Hepatocyte (in vitro differentiated cells): ENCODE data around the gene KCNJ13. TPM values are rescaled to one million over a fixed set of nuclear protein-coding genes. Genes with fewer than 3 reads are reported as not detected.

Experiments
- DNase-seq: peaks from one replicate; pipeline ENCODE4 v3.0.0-alpha.2; 2016; ENCODE audit warnings: low spot score
- H2AFZ ChIP-seq: fragments of 200-600 bp; sonication (generic); 2 replicates; pipeline ENCODE4 v1.6.0; 2016; ENCODE audit warnings: antibody characterized with exemption, mild to moderate bottlenecking
- H3K27ac ChIP-seq: fragments of 200-600 bp; sonication (generic); 2 replicates; pipeline ENCODE4 v1.5.1; 2016; ENCODE audit warnings: mild to moderate bottlenecking
- H3K27me3 ChIP-seq: fragments of 200-600 bp; sonication (generic); 2 replicates; pipeline ENCODE4 v1.6.1; 2016
- H3K36me3 ChIP-seq: fragments of 200-600 bp; sonication (generic); replicated peaks from 2 replicates; pipeline ENCODE4 v1.5.1; 2016; ENCODE audit warnings: low read depth; ENCODE audit not compliant: insufficient read depth
- H3K4me1 ChIP-seq: fragments of 200-600 bp; sonication (generic); 2 replicates; pipeline ENCODE4 v1.5.1; 2016; ENCODE audit warnings: mild to moderate bottlenecking, moderate library complexity; ENCODE audit not compliant: insufficient read depth
- H3K4me2 ChIP-seq: fragments of 200-600 bp; sonication (generic); 2 replicates; pipeline ENCODE4 v1.6.0; 2016
- H3K4me3 ChIP-seq: fragments of 200-600 bp; sonication (generic); 2 replicates; pipeline ENCODE4 v1.5.1; 2016; ENCODE audit warnings: mild to moderate bottlenecking
- H3K79me2 ChIP-seq: fragments of 200-600 bp; sonication (generic); 2 replicates; pipeline ENCODE4 v1.6.0; 2017; ENCODE audit warnings: mild to moderate bottlenecking
- H3K9me2 ChIP-seq: fragments of 200-600 bp; sonication (generic); replicated peaks from 2 replicates; pipeline ENCODE4 v1.6.0; 2017; ENCODE audit warnings: mild to moderate bottlenecking; ENCODE audit not compliant: insufficient read depth
- H3K9me3 ChIP-seq: fragments of 200-600 bp; sonication (generic); 2 replicates; pipeline ENCODE4 v1.5.1; 2016; ENCODE audit warnings: low read depth, mild to moderate bottlenecking
- H4K20me1 ChIP-seq: fragments of 200-600 bp; sonication (generic); 2 replicates; pipeline ENCODE4 v1.6.0; 2016; ENCODE audit warnings: mild to moderate bottlenecking; ENCODE audit not compliant: insufficient read depth, poor library complexity, severe bottlenecking
- EZH2 ChIP-seq: fragments of 200-600 bp; sonication (generic); IDR thresholded peaks from 2 replicates; pipeline ENCODE4 v1.6.1; 2016; ENCODE audit warnings: antibody characterized with exemption, mild to moderate bottlenecking, borderline replicate concordance
- EZH2phosphoT487 ChIP-seq: fragments of 200-600 bp; sonication (generic); IDR thresholded peaks from one replicate; pipeline ENCODE4 v1.6.1; 2018; ENCODE audit warnings: antibody characterized with exemption, mild to moderate bottlenecking, low read depth, moderate library complexity; ENCODE audit not compliant: unreplicated experiment, severe bottlenecking
- WGBS: methylation state at CpG from one replicate; pipeline ENCODE4 v1.1.6; 2016; ENCODE audit warnings: low lambda C conversion rate; ENCODE audit errors: missing lambda C conversion rate; 5-methylcytosine and 5-hydroxymethylcytosine counted together
- polyA plus RNA-seq: library from polyadenylated mRNA; unstranded; fragments of >200 nt; fragmentation: Nextera tagmentation; extraction: Ambion mirVana; gene quantifications from 2 replicates; pipeline ENCODE4 v1.2.1, GENCODE V29; 2016
- total RNA-seq: library from RNA; depleted of rRNA; stranded (reverse); fragments of >200 nt; gene quantifications from 2 replicates; pipeline ENCODE4 v1.2.3, GENCODE V29; 2014
- TF ChIP-seq, protein P1 (sequence below): fragments of 200-600 bp; sonication (generic); IDR thresholded peaks from 2 replicates; pipeline ENCODE4 v1.5.1; 2016; ENCODE audit warnings: antibody characterized with exemption, mild to moderate bottlenecking; ENCODE audit not compliant: poor library complexity

Gene KCNJ13
- total and polyA plus RNA-seq, 2 experiments from 2014 or later, result 43.1 to 56.6 TPM

DNA sequence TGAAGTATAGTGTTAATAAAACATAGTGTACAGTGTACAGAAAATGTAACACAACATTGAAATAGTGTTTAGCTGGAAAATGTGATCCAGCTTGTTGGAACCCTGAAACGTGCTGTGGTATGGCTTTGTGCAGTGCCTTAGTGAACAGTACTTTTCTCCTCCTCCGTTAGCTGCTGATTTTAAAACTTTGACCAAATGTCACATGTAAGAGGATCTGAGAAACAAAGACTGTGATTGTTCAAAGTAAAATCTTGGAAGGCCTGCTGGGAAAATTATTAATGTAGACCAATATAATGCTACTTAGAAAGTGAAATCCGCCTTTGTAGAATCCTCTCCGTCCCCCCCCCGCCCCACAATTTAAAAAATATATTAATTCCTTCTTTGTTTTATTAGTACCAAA, 911 bp upstream of the KCNJ13 start:
- H3K27ac ChIP-seq, result peak overlapping the region; percentile 44
- H2AFZ ChIP-seq, result no peak overlapping the region
- H3K4me3 ChIP-seq, result no peak overlapping the region
- H3K4me2 ChIP-seq, result peak overlapping the region; percentile 54
- no peaks in the 10 kb centered on the region for H3K27me3 ChIP-seq
- peaks cover 6% of the 10 kb centered on the region for H3K79me2 ChIP-seq
- H3K9me2 ChIP-seq, result no peaks in the 10 kb centered on the region
- no peaks in the 10 kb centered on the region for H3K36me3 ChIP-seq
- H4K20me1 ChIP-seq, result no peaks in the 10 kb centered on the region
- peaks cover 11% of the 10 kb centered on the region for H3K4me1 ChIP-seq
- H3K9me3 ChIP-seq, result no peaks in the 10 kb centered on the region
- TF ChIP-seq, protein P1, sequence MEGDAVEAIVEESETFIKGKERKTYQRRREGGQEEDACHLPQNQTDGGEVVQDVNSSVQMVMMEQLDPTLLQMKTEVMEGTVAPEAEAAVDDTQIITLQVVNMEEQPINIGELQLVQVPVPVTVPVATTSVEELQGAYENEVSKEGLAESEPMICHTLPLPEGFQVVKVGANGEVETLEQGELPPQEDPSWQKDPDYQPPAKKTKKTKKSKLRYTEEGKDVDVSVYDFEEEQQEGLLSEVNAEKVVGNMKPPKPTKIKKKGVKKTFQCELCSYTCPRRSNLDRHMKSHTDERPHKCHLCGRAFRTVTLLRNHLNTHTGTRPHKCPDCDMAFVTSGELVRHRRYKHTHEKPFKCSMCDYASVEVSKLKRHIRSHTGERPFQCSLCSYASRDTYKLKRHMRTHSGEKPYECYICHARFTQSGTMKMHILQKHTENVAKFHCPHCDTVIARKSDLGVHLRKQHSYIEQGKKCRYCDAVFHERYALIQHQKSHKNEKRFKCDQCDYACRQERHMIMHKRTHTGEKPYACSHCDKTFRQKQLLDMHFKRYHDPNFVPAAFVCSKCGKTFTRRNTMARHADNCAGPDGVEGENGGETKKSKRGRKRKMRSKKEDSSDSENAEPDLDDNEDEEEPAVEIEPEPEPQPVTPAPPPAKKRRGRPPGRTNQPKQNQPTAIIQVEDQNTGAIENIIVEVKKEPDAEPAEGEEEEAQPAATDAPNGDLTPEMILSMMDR, result no peak
- TF ChIP-seq EZH2 (no peak), EZH2phosphoT487 (no peak)
- 87% methylated on average over 5 of the region's 5 CpGs for WGBS
- DNase-seq, result no peak

DNA sequence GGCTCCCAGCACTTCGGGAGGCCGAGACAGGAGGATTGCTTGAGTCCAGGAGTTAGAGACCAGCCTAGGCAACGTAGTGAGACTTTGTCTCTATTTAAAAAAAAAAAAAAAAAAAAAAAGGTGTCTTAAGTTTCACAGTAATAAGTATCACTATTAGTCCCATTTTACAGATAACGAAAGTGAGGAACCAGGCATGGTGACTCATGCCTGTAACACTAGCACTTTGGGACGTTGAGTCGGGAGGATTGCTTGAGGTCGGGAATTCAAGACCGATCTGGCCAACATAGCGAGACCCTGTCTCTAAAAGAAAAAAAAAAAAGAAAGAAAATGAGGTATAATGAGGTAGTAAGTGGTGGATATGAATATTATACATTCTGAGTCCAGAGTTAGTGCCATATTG, 2.5 kb downstream of the KCNJ13 start:
- Histone ChIP-seq H3K4me3 (no peak overlapping the region), H3K79me2 (peaks cover 6% of the 10 kb centered on the region), H3K9me2 (no peaks in the 10 kb centered on the region), H3K27me3 (no peaks in the 10 kb centered on the region), H3K4me2 (peak overlapping the region; percentile 54), H3K27ac (no peak overlapping the region), H3K9me3 (no peaks in the 10 kb centered on the region), H3K4me1 (peaks cover 6% of the 10 kb centered on the region), H3K36me3 (no peaks in the 10 kb centered on the region), H2AFZ (no peak overlapping the region), H4K20me1 (no peaks in the 10 kb centered on the region)
- WGBS, result 93% methylated on average over 9 of the region's 9 CpGs
- TF ChIP-seq EZH2phosphoT487 (no peak), EZH2 (no peak)
- TF ChIP-seq, protein P1, result no peak
- DNase-seq, result no peak

DNA sequence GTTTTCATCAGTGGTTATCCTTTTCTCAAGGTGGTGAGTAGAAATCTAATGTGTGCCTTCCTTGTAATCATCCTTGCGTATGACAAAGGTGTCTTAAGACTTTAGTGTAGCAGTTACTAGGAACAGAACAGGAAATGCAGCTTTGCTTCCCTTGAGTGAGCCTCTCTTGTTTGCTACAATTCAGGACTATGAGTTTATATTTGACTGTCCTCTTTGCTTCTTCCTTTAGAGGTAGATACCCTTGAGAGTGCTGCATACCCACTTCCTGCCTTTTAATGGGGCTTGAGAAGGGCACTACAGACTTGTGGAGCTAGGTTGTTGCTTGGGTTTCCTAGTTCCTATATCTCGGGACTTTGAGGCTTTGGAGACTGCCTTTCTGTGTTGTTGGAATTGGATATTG, 3.8 kb downstream of the KCNJ13 start:
- Histone ChIP-seq H3K9me3 (no peaks in the 10 kb centered on the region), H3K36me3 (no peaks in the 10 kb centered on the region), H4K20me1 (no peaks in the 10 kb centered on the region), H3K4me3 (no peak overlapping the region), H3K79me2 (peaks cover 6% of the 10 kb centered on the region), H3K4me2 (no peak overlapping the region), H3K27ac (peak overlapping the region; percentile 44), H3K9me2 (no peaks in the 10 kb centered on the region), H3K4me1 (no peaks in the 10 kb centered on the region), H2AFZ (no peak overlapping the region), H3K27me3 (no peaks in the 10 kb centered on the region)
- no peak for DNase-seq
- 87% methylated on average over 2 of the region's 2 CpGs for WGBS
- no peak for TF ChIP-seq EZH2
- TF ChIP-seq EZH2phosphoT487, result no peak
- TF ChIP-seq, protein P1, result no peak

DNA sequence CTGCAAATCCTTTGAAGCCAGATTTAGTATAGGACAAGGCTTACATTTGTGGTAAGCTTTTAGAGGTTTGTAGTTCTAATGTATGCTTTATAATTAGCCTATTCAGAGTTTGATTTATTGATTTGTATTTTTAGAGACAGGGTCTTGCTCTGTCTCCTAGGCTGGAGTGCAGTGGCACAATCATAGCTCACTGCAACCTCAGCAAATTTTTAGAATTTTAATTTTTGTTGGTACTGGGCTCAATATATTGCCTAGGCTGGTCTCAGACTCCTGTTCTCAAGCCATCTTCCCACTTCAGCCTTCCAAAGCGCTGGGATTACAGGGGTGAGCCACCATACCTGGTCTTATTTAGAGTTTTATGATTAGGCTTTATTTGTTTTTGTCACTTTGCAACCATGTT, 4.5 kb downstream of the KCNJ13 start:
- H3K27me3 ChIP-seq, result no peaks in the 10 kb centered on the region
- H3K36me3 ChIP-seq, result no peaks in the 10 kb centered on the region
- no peaks in the 10 kb centered on the region for H3K4me1 ChIP-seq
- H3K4me3 ChIP-seq, result no peak overlapping the region
- no peaks in the 10 kb centered on the region for H3K9me2 ChIP-seq
- no peak overlapping the region for H2AFZ ChIP-seq
- 74% methylated on average over 1 of the region's 1 CpG for WGBS
- no peaks in the 10 kb centered on the region for H3K9me3 ChIP-seq
- H4K20me1 ChIP-seq, result no peaks in the 10 kb centered on the region
- H3K27ac ChIP-seq, result peak overlapping the region; percentile 44
- no peak for DNase-seq
- TF ChIP-seq EZH2 (no peak), EZH2phosphoT487 (no peak)
- TF ChIP-seq, protein P1, result no peak
- H3K79me2 ChIP-seq, result peaks cover 6% of the 10 kb centered on the region
- no peak overlapping the region for H3K4me2 ChIP-seq
